ENCODE results near the gene RNU2-63P. TPM values are rescaled to one million over a fixed set of nuclear protein-coding genes. Genes with fewer than 3 reads are reported as not detected.

RNU2-63P gene
- total RNA-seq, 4 donors from 2014 or later: not detected

GRCh38 chr2:88059979-88060906 is 43.9 kb upstream of the RNU2-63P start:
- Histone ChIP-seq H3K36me3 (no peaks in the 10 kb centered on the region), H3K27ac (no peak overlapping the region), H3K4me3 (no peak overlapping the region), H3K9me3 (no peaks in the 10 kb centered on the region), H3K27me3 (no peaks in the 10 kb centered on the region), H3K4me1 (peaks cover 5 to 14% (median 9%) of the 10 kb centered on the region in 4 donors)
- no peak for DNase-seq
- TF ChIP-seq, protein P1, sequence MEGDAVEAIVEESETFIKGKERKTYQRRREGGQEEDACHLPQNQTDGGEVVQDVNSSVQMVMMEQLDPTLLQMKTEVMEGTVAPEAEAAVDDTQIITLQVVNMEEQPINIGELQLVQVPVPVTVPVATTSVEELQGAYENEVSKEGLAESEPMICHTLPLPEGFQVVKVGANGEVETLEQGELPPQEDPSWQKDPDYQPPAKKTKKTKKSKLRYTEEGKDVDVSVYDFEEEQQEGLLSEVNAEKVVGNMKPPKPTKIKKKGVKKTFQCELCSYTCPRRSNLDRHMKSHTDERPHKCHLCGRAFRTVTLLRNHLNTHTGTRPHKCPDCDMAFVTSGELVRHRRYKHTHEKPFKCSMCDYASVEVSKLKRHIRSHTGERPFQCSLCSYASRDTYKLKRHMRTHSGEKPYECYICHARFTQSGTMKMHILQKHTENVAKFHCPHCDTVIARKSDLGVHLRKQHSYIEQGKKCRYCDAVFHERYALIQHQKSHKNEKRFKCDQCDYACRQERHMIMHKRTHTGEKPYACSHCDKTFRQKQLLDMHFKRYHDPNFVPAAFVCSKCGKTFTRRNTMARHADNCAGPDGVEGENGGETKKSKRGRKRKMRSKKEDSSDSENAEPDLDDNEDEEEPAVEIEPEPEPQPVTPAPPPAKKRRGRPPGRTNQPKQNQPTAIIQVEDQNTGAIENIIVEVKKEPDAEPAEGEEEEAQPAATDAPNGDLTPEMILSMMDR (IDR thresholded peaks at IDR 0.05): peak; percentile 77 to 84 (median 79)
- TF ChIP-seq POLR2AphosphoS5 (IDR thresholded peaks at IDR 0.05): no peak
- intact Hi-C loops (cut with DNase I; ENCODE audit: low total_unique reads): loop anchor here (1.0 kb wide), 1 partner anchor 99 kb away; no protein-coding TSS in a partner anchor
- 51 to 57% methylated on average over 3 to 5 of the region's 5 CpGs for WGBS, 2 donors (ENCODE audit: low coverage in 1 of 2)
- in situ Hi-C loops (cut with MboI; ENCODE audit: low pct_ligation_motif_present in 1 of 4, low pct_unique_long_range_greater_than_20kb in 1 of 4, low sequenced_read_pairs in 3 of 4): loop anchor here (5.0 to 10.0 kb wide), 4 partner anchors 85 to 105 kb away; no protein-coding TSS in a partner anchor

GRCh38 chr2:88058191-88058590 is 41.8 kb upstream of the RNU2-63P start:
- no peaks in the 10 kb centered on the region for H3K36me3 ChIP-seq
- no peak overlapping the region for H3K4me3 ChIP-seq
- no peaks in the 10 kb centered on the region for H3K9me3 ChIP-seq
- H3K4me1 ChIP-seq: peaks cover 11 to 26% (median 24%) of the 10 kb centered on the region in 4 donors
- no peaks in the 10 kb centered on the region for H3K27me3 ChIP-seq
- no peak overlapping the region for H3K27ac ChIP-seq
- in situ Hi-C loops (cut with MboI; ENCODE audit: low pct_ligation_motif_present in 1 of 4, low pct_unique_long_range_greater_than_20kb in 1 of 4, low sequenced_read_pairs in 3 of 4): loop anchor here in 3 of 4 donors (5.0 to 10.0 kb wide), 2 partner anchors 104 to 107 kb away; no protein-coding TSS in a partner anchor
- intact Hi-C loops (cut with DNase I; ENCODE audit: low total_unique reads): no loop called here
- no peak for DNase-seq
- 92 to 94% methylated on average over 3 to 5 of the region's 5 CpGs for WGBS, 2 donors (ENCODE audit: low coverage in 1 of 2)
- TF ChIP-seq, protein P1 (IDR thresholded peaks at IDR 0.05): no peak
- TF ChIP-seq POLR2A (IDR thresholded peaks at IDR 0.05) (no peak), POLR2AphosphoS5 (IDR thresholded peaks at IDR 0.05) (no peak), EP300 (IDR thresholded peaks at IDR 0.05; ENCODE audit: low read depth) (no peak)

DNA sequence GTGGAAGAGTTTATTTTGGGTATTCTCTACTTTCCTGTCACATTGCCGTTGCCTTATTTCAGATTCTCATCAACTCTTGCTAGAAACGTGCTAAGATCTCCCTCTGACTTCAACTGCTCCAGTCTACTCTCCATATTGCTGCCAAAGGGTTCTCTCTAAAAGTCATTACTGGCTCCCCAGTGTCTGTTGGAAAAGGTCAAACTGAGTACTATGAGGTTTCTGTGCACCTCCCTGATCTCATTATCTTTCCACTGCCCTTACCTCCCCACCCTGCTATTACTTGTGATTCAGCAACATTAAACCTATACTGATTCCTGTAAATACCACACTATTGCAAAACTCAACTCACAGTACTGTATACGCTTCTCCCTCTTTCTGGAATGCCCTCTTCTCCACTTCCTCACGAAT is 41.1 kb upstream of the RNU2-63P start:
- Histone ChIP-seq H3K4me1 (peaks cover 11 to 34% (median 30%) of the 10 kb centered on the region in 4 donors), H3K36me3 (no peaks in the 10 kb centered on the region), H3K4me3 (no peak overlapping the region), H3K27me3 (no peaks in the 10 kb centered on the region), H3K9me3 (no peaks in the 10 kb centered on the region), H3K27ac (peak overlapping the region; percentile 98 to 100 (median 100))
- in situ Hi-C loops (cut with MboI; ENCODE audit: low pct_ligation_motif_present in 1 of 4, low pct_unique_long_range_greater_than_20kb in 1 of 4, low sequenced_read_pairs in 3 of 4): loop anchor here in 3 of 4 donors (5.0 to 10.0 kb wide), 2 partner anchors 105 to 107 kb away; no protein-coding TSS in a partner anchor
- WGBS, 2 donors (ENCODE audit: low coverage in 1 of 2): 44 to 64% methylated on average over 2 to 4 of the region's 4 CpGs
- TF ChIP-seq EP300 (IDR thresholded peaks at IDR 0.05; ENCODE audit: low read depth) (no peak), POLR2AphosphoS5 (IDR thresholded peaks at IDR 0.05) (no peak), POLR2A (IDR thresholded peaks at IDR 0.05) (no peak)
- TF ChIP-seq, protein P1 (IDR thresholded peaks at IDR 0.05): no peak
- DNase-seq: no peak
- intact Hi-C loops (cut with DNase I; ENCODE audit: low total_unique reads): no loop called here

- Histone ChIP-seq H3K9me3 (no peaks in the 10 kb centered on the region), H3K36me3 (no peaks in the 10 kb centered on the region), H3K27ac (peak within 1 kb of the TSS; percentile 98 to 100 (median 100)), H3K4me3 (peak within 1 kb of the TSS; percentile 82 to 99 (median 97)), H3K27me3 (no peaks in the 10 kb centered on the region), H3K4me1 (peaks cover 11 to 42% (median 29%) of the 10 kb centered on the region in 4 donors)
- WGBS, 2 donors (ENCODE audit: low coverage in 1 of 2): 0% methylated on average over 1 to 48 of the region's 77 CpGs
- peak; percentile 97 for DNase-seq
- TF ChIP-seq, protein P1 (IDR thresholded peaks at IDR 0.05): peak in 3 of 5 experiments; percentile 13 to 34 (median 33)
- TF ChIP-seq POLR2A (IDR thresholded peaks at IDR 0.05) (peak; percentile 97), EP300 (IDR thresholded peaks at IDR 0.05; ENCODE audit: low read depth) (no peak), POLR2AphosphoS5 (IDR thresholded peaks at IDR 0.05) (peak; percentile 91 to 97 (median 96))
- in situ Hi-C loops (cut with MboI; ENCODE audit: low pct_ligation_motif_present in 1 of 4, low pct_unique_long_range_greater_than_20kb in 1 of 4, low sequenced_read_pairs in 3 of 4) (loop anchor here in 3 of 4 donors (5.0 to 10.0 kb wide), 2 partner anchors 107 to 109 kb away; no protein-coding TSS in a partner anchor), intact Hi-C loops (cut with DNase I; ENCODE audit: low total_unique reads) (no loop called here)
Observed at GRCh38 chr2:88055371-88056128, 39.2 kb upstream of the RNU2-63P start, which contains the start of gene KRCC1. Gene KRCC1, minus strand, starts transcription at chr2:88055783. Its CDS starts 27,220 bp downstream, at chr2:88028563.

Measured in transverse colon (tissue), 4 donors.